SW 1271 (cell line): ENCODE data around the gene MFGE8.

Experiments used
- DNase-seq, 2 experiments: peaks; one replicate each; lab custom pipeline; 2025; lab: John Stamatoyannopoulos, UW

MFGE8 gene

DNA sequence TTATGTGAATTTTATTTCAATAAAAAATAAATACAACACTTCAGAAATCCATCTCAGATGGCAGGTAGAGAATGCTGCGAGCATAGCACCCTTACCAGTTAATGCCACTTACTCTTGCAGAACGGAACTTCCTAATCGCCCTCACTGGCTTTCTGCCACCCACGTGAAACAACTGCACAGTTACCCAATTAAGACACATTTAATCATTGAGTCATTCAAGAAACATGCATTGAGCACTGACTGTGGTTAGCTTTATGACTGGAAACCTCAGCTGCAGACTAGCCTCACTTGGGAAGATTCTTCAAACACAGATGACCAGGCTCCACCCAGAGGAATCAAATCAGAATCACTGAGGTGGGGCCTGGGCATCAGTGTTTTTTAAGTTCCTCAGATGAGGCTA lies 5.6 kb upstream of the MFGE8 start:
- peak; percentile 94 to 98 for DNase-seq

DNA sequence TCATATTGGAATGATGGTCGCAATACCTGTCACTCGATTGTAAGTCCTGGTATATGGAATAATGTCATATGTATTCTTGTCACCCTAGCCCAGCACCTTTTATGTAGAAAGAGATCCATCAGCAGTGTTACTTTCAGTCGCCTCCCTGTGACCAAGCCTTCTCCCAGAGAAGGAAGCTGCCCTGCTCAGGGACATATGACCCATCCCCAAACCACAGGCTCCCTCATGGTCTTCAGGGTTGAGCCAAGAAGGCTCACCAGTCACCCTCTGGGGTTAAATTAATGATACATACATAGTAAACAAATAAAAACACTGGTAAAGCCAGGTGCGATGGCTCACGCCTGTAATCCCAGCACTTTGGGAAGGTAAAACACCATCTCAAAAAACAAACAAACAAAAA lies 4.6 kb upstream of the MFGE8 start:
- no peak for DNase-seq

DNA sequence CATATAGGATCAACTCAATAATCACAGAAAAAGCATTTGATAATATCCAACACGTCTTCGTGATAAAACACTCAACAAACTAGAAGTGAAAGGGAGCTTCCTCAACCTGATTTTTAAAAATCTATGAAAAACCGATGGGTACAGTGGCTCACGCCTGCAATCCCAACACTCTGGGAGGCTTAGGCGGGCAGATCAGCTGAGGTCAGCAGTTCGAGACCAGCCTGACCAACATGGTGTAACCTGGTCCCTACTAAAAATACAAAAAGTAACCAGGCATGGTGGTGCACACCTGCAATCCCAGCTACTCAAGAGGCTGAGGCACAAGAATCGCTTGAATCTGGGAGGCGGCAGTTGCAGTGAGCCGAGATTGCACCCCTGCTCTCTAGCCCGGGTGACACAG lies 2.2 kb upstream of the MFGE8 start:
- DNase-seq, result no peak

DNA sequence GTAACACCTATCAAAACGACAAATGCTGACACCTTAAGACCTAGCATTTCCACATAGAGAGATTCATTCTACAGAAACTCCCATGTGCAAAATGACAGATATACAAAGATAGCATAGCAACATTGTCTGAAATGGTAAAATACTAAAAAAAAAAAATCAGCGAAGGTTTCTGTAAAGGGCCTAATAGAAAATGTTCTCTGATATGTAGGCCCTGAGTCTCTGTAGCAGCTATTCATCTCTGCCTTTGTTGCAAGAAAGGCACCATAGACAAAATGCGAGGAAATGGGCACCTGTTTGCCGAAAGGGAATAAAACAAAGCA lies 631 bp upstream of the MFGE8 start:
- no peak for DNase-seq

DNA sequence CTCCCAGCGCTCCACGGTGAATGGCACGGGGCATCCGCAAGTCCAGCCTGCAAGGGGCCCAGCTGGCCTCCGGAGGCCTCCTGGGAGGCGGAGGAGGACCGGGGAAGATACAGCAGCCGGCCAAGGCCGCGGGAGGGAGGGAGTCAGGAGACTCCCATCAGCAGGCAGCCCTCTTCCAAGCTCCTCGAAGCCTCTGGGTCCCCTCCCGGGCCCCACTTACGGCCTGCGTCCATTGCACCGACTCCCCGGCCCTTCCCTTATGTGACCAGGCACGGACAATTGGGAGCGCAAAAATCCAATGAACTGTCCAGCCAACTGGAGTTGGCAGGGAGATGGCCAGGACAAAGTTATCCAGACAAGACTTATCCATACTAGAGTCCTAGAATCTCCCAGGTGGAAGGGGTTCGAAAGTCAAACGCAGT lies 668 bp downstream of the MFGE8 start:
- peak in 1 of 2 experiments; percentile 60 for DNase-seq

DNA sequence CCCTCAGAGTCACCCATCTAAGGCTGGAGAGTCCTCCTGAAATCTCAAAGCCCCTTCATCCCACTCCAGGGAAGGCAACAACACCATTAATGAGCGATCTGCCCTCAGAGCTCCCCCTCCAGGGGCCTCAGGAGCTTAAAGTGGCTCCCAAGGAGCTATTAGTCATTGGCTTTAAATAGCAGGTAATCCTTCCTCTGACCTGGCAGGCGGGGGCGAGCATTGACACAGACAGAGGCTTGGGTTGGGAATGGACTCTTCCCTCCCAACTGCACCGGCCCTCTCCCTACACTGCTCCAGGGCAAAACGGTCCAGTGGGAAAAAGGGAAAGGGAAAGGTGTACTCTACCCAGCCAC lies 1.4 kb downstream of the MFGE8 start:
- no peak for DNase-seq

DNA sequence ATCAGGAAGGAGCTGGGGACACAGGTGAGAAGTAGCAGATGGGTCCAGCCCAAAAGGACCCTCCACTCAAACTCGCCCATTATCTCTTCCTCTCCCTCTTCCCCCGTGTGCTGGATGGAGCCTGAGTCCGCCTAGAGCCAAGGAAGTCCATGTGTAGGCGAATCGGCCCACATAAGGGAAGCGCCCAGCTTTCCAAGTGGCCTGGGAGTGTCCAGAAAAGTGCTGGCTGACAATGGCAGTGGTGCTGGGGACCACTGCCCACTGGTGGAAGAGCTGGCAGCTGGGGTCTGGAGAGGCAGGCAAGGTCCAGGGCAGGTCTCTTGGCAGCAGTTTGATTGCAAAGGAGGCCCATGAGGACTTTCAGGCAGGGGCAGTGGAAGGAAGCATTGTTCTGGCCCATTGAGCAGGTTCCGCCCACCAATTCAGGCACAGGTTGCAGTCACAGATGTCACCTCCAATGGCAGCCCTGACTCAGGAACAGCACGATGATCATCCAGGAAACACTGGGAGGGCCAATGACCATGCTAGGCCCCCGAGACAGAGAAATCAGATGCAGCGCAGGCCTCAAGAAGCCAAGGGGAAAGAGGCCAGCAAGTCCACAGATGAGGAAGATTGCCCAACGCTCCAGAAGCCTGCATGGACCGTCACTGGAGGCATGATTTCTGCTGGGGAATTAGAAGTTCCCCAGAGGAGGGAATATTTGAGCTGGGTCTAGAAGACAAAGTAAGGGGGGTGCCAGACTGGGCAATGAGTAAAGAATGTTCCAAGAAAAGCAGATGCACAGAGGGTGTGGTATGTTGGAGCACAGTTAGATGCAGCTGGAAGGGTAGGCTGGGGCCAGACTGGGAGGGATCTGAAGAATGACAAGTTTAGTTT lies 3.0 kb downstream of the MFGE8 start:
- DNase-seq, result no peak

DNA sequence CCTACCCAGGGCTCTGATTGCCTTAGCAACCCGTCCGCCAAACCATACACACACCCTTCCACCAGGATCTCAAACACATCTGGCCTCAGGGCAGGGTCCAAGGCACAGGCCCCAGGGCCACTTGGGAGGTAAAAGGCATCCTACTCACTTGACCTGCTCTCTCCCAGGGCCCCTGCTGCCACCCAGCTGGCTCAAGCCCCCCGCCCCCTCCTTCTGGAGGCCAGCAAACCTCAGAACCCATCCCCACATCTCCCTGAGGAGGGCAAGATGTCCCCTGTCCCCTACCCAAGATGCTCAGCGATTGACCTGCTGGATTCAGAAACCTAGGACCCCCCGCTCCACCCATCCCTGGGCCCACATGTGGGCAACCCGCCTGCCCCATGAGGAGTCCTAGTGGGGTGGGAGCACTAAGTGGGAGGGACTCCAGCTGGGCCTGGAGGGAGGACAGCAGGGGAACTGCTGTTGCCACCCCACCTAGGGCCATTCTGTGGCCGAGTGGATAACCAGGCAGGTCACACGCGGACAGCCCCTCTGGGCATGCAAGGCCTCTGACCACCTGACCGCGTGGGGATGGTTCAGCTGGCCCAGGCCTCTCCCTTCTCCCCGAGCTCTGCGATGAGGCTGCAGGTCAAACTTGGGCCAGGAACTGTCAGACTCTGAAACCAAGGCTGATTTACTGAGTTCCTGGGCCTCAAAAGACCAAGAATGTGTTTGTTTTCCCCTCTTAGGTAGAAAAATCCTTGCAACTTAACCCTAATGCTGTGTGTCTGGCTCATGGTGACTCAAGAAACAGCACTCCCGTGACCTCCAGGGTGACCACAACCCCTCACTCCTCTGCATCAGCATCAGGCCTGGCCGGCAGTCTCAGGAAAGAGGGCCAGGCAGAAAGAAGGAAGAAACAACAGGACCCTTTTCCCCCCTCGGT lies 4.2 kb downstream of the MFGE8 start:
- no peak for DNase-seq

DNA sequence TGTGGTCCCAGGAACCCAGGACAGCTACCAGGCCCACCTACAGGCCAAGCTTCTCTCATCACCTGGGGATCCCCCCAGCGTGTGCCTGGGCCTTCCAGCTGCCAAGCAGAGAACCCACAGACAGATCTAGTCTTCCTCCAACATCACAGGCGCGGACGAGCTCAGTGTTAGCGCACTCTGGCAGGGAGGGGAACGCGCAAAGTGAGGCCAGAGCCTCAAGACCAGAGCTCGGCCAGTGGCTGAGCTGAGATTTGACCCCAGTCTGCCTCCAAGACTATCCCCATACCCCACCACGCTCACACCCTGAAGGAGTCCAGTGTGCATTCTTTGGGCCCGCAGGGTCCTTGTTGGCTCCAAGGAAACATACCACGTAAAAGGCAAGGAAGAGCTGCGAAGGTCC lies 5.1 kb downstream of the MFGE8 start:
- DNase-seq, result no peak

DNA sequence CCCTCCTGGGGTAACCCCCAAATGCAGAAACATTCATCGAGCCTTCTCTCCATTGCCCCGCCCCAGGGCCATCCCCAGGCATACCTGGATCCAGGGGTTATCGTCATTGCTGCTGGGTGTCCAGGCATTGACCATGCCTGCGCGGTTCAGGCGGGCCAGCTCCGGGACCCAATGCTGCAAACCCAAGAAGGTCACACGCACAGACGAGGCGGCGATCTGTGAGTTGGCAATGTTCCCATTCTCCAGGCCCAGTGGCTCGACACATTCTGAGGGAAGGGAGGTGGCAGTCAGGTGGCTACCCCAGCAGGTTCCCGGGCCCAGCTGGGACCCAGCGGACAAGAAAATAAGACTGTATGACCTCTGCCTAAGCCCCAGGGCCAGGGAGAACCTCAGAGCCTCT lies 6.1 kb downstream of the MFGE8 start:
- DNase-seq, result no peak

DNA sequence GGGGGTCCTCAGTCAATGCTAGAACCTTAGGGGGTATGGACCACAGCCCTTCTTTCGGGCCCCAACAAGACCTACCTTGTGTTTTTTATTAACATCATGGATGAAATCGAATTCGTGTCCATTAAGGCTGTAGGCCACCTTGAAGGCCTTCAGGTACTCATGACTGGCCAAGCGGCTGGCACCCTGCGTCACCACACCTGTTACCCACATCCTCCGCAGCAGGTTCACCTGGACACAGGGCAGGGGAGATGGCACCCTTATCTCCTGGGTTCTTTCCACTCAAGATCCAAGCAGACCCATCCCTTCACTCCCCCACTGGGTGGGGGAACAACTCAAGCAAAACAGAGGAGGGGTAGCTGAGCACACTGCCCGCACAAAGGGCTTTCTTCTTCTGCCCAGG lies 6.6 kb downstream of the MFGE8 start:
- DNase-seq, result no peak

DNA sequence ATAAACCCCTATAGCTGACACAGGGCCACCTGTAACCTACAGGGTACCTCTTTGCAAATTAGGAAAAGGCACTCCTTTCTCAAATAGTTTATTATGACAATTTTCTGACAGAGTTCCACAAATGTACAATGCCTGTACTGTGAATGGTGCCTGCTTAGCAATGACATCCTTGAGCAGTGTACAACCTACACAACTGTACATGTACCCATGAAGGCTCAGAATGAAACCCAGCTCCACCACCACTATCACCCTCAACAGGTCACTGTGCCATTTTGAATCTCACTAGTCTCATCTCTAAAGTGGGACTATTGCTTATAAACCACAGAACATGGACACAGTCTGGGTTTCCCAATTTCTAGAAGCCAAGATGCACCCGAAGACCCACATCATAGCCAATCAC lies 7.0 kb downstream of the MFGE8 start:
- no peak for DNase-seq

DNA sequence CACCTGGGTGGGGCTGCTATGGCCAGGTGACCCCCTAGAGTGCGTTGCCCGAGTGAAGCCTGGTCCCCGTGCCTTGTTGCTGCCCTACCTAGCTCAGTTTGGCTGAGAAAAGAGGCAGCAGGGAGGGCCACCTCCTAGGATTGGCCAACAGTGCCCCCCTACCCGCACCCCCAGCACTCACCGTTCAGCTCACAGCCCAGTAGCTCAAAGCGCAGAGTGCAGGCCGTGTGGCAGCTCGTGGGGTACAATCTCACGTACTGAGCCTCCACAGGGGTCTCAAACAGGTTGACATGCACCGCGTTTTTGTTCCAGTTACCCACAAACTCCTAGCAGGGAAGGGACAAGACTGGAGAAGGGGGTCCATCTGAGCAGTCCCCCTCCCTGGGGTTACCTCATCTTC lies 7.6 kb downstream of the MFGE8 start:
- DNase-seq, result no peak

DNA sequence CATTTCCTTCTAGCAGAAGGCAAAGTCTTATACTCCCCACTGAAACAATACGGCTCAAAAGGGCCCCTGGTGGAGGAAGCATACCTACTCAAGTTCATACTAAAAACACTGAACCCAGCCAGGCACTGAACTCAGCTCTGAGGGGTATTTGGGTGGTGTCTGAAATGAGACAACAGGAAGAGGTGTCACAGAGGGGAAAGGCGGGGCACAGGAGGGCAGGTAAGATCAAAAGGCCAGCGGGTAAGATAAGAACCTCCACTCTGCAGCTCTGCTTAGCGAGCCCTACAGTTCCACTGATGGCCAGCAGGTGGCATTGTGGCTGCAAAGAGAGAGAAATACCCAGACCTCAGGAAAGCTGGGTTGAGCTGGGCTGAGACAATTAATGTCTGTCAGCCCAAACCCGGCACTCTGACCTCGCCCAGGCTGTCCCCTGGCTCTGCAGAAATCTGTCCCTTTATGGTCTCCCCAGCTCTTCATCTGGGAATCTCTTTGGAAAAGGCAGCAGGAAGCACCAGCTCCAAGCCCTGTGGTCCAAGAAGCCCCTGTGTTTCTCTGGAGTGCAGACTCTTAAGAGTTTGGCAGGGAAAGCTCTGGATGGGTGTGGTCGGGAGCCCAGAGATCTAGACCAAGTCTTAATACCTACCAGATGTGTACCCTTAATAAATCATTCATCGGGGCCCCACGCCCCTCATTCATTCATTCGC lies 8.4 kb downstream of the MFGE8 start:
- DNase-seq, result peak; percentile 52 to 72

DNA sequence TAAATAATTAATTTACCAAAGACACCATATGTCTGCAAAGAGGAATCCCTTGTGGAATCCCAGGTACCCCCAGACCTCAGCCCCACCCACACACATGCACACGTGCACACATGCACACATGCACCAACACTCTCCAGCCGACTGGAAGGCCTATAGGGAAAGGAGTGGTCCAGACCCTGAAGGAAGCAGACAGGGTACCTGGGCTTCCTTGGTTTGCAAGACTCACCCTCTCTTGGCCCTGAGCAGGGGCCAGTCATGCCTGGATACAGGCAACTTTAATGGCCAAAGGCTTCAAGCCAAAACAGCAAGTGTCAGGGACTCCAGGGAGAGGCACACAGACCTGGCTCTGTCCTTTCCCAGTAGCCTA lies 8.9 kb downstream of the MFGE8 start:
- DNase-seq, result no peak

DNA sequence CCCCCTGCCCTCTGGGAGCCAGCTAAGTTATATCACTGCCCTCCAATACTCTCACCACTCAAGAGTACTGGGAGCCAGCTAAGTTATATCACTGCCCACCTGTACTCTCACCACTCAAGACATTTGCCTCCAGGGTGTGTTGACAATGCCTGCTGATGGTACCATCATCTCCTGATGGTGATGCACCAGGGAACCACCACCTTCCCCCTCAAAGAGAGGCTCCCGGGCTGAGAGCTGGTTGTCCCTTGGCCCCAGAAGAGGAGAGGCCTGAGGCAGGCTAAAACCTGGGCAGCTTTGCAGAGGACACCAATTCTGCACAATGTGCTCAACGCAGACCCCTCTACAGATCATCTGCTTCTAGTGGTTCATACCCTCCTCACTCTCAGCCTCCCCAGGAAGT lies 10.3 kb downstream of the MFGE8 start:
- DNase-seq, result no peak

DNA sequence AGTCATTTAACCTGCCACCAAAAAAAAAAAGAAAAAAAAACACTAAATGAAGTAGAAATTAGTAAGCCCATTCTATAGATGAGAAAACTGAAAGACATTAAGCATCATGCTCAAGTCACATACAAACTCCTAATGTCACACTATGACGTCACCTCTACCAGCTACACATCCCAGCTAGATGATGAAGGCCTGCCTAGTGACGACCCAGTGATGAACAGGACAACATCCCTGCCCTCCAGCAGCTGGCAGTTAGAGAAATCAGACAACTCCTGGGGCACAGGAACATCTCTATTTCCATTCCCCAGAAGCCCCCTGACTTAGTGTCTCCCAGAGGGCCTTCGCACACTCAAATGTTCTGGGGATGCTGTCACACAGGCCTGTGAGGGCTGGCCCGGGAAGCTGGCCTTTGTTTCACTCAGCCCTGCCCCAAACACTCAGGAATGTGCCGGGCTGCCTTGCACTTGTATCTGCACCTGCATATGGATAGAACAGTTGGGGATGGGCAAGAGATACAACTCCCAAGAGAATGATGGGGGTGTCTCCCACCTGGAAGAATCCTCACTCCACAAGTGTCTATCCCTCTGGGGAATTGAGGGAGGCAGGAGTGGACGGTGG lies 10.9 kb downstream of the MFGE8 start:
- DNase-seq, result no peak

DNA sequence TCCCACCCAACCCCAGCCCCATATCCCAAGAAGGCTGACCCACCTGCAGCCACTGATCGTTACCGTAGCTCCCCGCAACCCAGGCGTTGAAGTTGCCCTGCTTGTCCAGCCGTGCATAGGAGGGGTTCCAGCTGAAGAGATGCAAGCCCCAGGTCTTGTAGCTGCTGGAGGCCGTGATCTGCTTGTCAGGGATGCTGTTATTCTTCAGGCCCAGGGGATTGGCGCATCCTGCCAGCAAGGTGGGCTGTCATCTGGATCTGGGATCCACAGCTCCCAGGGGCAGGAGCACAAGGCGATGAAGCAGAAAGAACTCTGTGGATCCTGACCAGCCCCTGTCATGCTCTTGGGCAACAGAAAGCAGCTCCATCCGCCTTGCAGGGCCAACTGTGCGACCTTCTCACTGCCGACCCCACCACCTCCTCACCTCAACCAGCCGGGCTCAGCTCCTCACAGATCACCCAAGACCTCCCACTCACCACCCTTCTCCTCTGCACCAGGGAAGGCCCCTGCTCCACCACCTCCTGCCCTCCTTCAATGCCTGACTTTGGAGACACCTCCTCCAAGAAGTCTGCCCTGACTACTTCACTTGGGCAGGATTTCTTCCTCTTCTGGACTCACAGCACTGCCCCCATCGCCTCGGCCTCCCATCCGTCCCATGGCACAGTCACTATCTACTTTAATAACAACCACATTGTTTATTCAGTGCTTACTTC lies 11.5 kb downstream of the MFGE8 start:
- DNase-seq, result no peak

DNA sequence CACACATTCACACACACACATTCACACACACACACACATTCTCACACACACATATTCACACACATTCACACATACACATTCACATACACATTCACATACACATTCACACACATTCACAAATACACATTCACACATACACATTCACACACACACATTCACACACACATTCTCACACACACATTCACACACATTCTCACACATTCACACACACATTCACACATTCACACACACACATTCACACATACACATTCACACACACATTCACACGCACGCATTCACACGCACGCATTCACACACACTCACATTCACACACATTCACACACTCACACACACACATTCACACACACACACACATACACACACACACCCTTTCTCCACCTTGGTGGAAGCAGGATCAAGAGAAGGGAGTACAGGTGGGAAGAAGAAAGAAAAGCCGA lies 12.2 kb downstream of the MFGE8 start:
- DNase-seq, result no peak

DNA sequence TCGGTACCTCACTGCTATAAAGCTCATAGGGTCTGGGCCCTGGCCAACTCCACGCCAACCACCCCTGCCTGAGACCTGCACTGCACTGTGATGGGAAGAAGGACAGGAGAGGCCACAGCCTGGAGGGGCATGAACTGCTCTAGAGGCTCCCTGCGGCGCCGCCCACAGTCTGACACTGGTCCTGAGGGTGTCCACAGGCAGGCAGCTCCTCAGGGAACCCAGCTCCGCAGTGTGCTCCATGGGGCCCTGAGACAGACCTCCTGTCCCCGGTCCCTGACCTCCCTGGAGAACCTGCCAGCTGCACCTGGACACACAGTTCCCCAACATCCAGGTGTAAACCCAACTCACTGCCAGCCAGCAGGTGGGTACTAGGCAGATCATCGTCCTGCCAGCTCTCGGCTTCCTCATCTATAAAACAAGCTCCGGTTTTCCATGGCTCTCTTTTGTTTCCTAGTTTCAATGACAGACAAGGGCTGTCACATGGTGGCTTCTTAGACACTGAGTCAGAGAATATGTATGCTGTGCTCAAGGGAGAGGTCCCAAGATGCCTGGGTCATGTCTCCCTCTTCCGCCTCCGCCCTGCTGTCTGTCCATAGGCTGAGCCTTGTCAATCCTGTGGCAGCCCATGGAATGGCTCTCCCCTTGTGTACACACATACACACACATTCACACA lies 12.7 kb downstream of the MFGE8 start:
- DNase-seq, result peak; percentile 28 to 66

DNA sequence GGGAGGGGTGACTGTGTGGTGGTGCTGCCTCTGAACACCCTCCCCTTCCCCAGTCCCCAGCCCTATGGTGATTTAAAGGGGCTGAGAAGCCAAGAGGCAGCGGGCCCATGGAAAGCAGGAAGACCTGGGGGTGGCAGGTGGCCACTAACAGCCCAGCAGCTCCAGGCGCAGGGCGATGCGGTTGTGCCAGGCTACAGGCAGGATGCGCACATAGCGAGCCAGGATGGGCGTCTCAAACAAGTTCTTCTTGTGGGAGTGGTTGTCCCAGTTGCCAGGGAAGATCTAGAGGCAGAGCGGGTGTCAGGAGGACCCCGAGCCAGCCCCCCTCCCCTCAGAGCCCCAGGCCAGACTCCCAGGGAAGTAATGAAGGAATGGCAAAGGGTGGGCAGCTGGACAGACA lies 13.9 kb downstream of the MFGE8 start:
- no peak for DNase-seq
